Left ventricle myocardium inferior (tissue), 1 donor: ENCODE results near the gene SPON1. TPM values are rescaled to one million over a fixed set of nuclear protein-coding genes. Genes with fewer than 3 reads are reported as not detected.

Experiments used
- DNase-seq: peaks from one replicate; pipeline ENCODE4 v3.0.0-alpha.2; 2020
- H3K27ac ChIP-seq: fragments of 200-600 bp; replicated peaks from 2 replicates; pipeline ENCODE4 v1.8.0; 2021
- H3K27me3 ChIP-seq: fragments of 200-600 bp; 2 replicates; pipeline ENCODE4 v1.8.0; 2021; ENCODE audit warnings: low read depth
- H3K36me3 ChIP-seq: fragments of 200-600 bp; 2 replicates; pipeline ENCODE4 v1.8.0; 2021
- H3K4me1 ChIP-seq: fragments of 200-600 bp; 2 replicates; pipeline ENCODE4 v1.8.0; 2021
- H3K4me3 ChIP-seq: fragments of 200-600 bp; 2 replicates; pipeline ENCODE4 v1.8.0; 2021; ENCODE audit warnings: mild to moderate bottlenecking, moderate library complexity
- H3K9me3 ChIP-seq: fragments of 200-600 bp; replicated peaks from 2 replicates; pipeline ENCODE4 v1.8.0; 2021
- intact Hi-C: fragments of 100-400 bp; cut with micrococcal nuclease; formaldehyde crosslinking; loops from one replicate; pipeline ENCODE4 v1.11.0; 2022
- total RNA-seq: library from RNA; stranded (reverse); fragmentation: NEBNext Ultra II Directional; extraction: Animal tissue kit (Norgen Biotek cat#: 25700); gene quantifications from one replicate; pipeline ENCODE4 v1.2.1, GENCODE V29; 2021
- TF ChIP-seq, protein P1 (sequence below): fragments of 200-600 bp; IDR thresholded peaks from 2 replicates; pipeline ENCODE4 v1.8.0; 2021; ENCODE audit warnings: antibody characterized with exemption, mild to moderate bottlenecking, borderline replicate concordance
- donor health status: DM: no; HTN: yes; CAD: no; lungs with severe emphysema.

The SPON1 gene
- total RNA-seq, 1 donor from 2014 or later: 9.4 TPM

DNA sequence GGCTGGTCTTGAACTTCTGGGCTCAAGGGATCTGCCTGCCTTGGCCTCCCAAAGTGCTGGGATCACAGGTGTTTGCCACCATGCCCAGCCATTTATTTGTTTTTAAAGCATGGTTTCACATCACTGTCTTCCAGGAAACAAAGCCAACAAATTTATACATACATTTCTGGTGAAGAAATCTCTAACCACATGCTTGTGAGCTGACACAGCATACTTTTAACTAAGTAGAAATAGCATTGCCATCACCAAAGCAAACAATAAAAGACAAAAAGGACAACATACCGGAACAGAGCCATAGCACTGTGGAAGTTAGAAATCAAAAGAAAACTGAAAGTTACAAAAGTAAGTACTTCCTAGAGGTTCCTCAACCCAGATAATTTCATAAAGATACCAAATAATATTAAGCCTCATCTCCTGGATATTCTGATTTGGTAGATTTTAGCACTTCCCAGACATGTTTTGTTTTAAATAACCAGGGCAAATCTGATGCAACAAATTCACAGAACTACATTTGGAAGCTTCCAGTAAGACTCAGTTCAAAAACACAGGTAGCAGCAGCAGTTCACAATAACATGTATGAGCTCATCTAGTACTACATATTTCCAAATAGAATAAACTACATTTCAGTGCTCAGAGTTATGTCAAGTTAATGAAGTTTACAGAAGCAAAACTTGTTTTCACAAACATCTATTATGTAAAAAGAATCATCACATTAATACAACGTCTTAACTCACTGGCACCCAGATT, 325.8 kb downstream of the SPON1 start:
- Histone ChIP-seq H3K9me3 (no peaks in the 10 kb centered on the region), H3K27ac (no peak overlapping the region), H3K4me3 (no peak overlapping the region), H3K36me3 (peaks cover 23% of the 10 kb centered on the region), H3K27me3 (no peaks in the 10 kb centered on the region), H3K4me1 (no peaks in the 10 kb centered on the region)
- intact Hi-C loops: no loop called here
- TF ChIP-seq, protein P1, sequence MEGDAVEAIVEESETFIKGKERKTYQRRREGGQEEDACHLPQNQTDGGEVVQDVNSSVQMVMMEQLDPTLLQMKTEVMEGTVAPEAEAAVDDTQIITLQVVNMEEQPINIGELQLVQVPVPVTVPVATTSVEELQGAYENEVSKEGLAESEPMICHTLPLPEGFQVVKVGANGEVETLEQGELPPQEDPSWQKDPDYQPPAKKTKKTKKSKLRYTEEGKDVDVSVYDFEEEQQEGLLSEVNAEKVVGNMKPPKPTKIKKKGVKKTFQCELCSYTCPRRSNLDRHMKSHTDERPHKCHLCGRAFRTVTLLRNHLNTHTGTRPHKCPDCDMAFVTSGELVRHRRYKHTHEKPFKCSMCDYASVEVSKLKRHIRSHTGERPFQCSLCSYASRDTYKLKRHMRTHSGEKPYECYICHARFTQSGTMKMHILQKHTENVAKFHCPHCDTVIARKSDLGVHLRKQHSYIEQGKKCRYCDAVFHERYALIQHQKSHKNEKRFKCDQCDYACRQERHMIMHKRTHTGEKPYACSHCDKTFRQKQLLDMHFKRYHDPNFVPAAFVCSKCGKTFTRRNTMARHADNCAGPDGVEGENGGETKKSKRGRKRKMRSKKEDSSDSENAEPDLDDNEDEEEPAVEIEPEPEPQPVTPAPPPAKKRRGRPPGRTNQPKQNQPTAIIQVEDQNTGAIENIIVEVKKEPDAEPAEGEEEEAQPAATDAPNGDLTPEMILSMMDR: no peak
- no peak for DNase-seq

DNA sequence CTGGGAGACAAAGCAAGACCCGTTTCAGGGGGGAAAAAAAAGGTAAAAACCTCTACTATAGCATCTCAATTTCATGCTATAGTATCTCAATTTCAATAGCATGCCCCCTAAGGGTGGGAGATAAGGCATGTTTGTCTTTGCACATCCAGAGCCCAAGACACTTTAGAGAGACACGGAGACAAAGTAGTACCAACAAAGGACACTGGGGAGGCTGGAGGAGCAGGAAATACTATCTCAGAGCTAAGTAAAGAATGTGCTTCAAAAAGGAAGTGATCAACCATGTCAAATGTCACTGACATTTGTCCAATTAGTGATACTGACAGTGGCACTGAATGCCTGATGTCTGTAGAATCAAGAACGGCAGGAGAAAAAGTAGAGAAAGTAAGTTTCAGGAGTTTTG, 327.9 kb downstream of the SPON1 start:
- TF ChIP-seq, protein P1: no peak
- Histone ChIP-seq H3K4me3 (no peak overlapping the region), H3K36me3 (peaks cover 33% of the 10 kb centered on the region), H3K4me1 (no peaks in the 10 kb centered on the region), H3K27me3 (no peaks in the 10 kb centered on the region), H3K27ac (no peak overlapping the region), H3K9me3 (no peaks in the 10 kb centered on the region)
- DNase-seq: no peak
- intact Hi-C loops: no loop called here

DNA sequence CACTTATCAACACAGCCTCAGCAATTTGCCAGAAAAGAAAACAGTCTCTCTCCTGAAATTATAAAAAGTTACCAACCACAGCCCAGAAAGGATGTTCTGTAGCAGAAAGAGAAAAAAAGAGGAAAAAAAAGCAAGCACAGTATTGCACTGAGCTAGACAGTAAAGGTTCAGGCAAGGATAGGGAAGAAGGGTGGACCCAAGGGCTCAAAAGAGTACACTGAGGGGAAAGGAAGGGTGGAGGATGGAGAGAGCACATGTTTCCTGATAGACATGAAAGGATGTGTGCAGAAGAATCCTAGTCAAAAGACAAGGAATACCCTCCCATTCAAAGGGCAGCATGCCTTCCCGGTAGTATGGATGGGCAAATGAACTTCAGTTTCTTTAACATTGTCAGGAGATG, 337.4 kb downstream of the SPON1 start:
- no peaks in the 10 kb centered on the region for H3K36me3 ChIP-seq
- TF ChIP-seq, protein P1: no peak
- no peaks in the 10 kb centered on the region for H3K9me3 ChIP-seq
- no peak for DNase-seq
- H3K27ac ChIP-seq: no peak overlapping the region
- intact Hi-C loops: loop anchor here (5.0 to 10.0 kb wide), 2 partner anchors 55 to 157 kb away; partner anchors contain the start of gene RRAS2
- H3K27me3 ChIP-seq: no peaks in the 10 kb centered on the region
- H3K4me3 ChIP-seq: no peak overlapping the region
- peaks cover 36% of the 10 kb centered on the region for H3K4me1 ChIP-seq

DNA sequence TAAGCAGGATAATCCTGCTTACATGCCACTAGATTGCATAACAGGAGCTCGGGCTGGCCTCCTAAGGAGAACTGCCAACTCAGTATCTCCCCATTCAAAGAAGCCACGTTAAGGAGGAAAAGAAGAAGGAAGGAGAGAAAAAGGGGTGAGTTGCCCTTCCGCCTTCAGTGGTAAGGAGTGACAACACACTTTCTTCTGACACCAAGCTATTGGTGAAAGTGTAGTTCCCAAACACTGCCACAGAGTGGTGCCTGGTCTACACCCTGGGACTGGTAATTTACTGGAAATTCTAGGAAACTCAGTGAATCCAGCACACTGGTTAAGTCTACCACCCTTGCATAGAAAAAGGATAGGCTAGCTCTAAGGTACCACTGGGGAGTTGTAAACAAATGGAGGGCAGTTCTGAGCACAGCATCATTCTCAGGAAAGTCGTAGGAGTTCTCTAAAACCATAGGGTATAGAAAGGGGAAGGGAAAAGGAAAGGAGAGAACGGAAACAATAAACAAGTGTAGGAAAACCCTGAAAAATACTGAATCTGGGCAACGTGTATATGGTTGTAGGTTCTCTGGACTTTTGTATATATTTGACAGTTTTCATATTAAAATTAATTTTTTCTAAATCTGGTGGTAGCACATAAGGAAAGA, 338.3 kb downstream of the SPON1 start:
- intact Hi-C loops: loop anchor here (10.0 kb wide), 1 partner anchor 54 kb away; the partner anchor contains the start of gene RRAS2

DNA sequence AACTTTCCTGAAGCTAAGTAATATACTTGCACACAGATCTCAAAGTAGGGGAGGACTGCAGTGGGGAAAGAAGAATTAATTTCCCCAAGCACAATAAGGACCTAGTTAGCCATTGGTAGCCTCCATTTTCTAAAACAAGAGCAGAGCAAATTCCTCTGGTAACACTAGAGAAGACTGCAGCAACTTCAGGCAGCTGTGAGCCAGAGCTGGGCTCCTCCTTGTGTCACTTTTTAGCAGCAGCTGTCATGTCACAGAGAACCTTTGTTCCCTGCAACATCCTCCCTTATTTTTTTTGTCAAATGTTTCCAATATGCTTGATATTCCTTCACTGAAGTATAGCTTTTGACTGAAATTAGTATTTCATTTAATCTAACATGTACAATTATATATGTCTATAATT, 342.1 kb downstream of the SPON1 start:
- Histone ChIP-seq H3K27me3 (no peaks in the 10 kb centered on the region), H3K4me3 (no peak overlapping the region), H3K4me1 (peaks cover 48% of the 10 kb centered on the region), H3K9me3 (no peaks in the 10 kb centered on the region), H3K36me3 (no peaks in the 10 kb centered on the region), H3K27ac (no peak overlapping the region)
- intact Hi-C loops: loop anchor here (10.0 kb wide), 1 partner anchor 50 kb away; the partner anchor contains the start of gene RRAS2
- DNase-seq: no peak
- TF ChIP-seq, protein P1: no peak

More for the DNA sequence above, 338.3 kb downstream of the SPON1 start:
- Histone ChIP-seq H3K36me3 (no peaks in the 10 kb centered on the region), H3K4me1 (peaks cover 36% of the 10 kb centered on the region), H3K27me3 (no peaks in the 10 kb centered on the region), H3K4me3 (no peak overlapping the region), H3K27ac (no peak overlapping the region), H3K9me3 (no peaks in the 10 kb centered on the region)
- TF ChIP-seq, protein P1: peak; percentile 82
- DNase-seq: no peak
